GM19193 (cell line): ENCODE results near the gene DNPH1.

Experiments
- POLR2A ChIP-seq: IDR thresholded peaks from 4 replicates; pipeline ENCODE4 v1.6.1; 2011; ENCODE audit not compliant: insufficient read depth, insufficient read length; ENCODE audit errors: extremely low read depth

The DNPH1 gene

GRCh38 chr6:43186706-43187105 lies 42.6 kb downstream of the DNPH1 start:
- TF ChIP-seq POLR2A, result no peak

GRCh38 chr6:43186019-43186418 lies 43.3 kb downstream of the DNPH1 start:
- TF ChIP-seq POLR2A, result no peak

- TF ChIP-seq POLR2A, result no peak
These were observed 43.8 kb downstream of the DNPH1 start for GRCh38 chr6:43185391-43185985.

- no peak for TF ChIP-seq POLR2A
These were observed 44.9 kb downstream of the DNPH1 start for GRCh38 chr6:43184268-43184985.

- TF ChIP-seq POLR2A, result no peak
These were observed 45.8 kb downstream of the DNPH1 start for GRCh38 chr6:43183441-43183840.

- TF ChIP-seq POLR2A, result peak; percentile 86
These were observed 47.1 kb downstream of the DNPH1 start, which contains the start of gene CUL9 for GRCh38 chr6:43181942-43182860. TSS of gene CUL9 (plus strand) at chr6:43182196. CDS start at chr6:43184311, 2,115 bp downstream.

- no peak for TF ChIP-seq POLR2A
These were observed 47.7 kb downstream of the DNPH1 start for GRCh38 chr6:43181621-43181941.

GRCh38 chr6:43180985-43181384 lies 48.3 kb downstream of the DNPH1 start:
- TF ChIP-seq POLR2A, result no peak

- TF ChIP-seq POLR2A, result no peak
These were observed 49.2 kb downstream of the DNPH1 start for GRCh38 chr6:43180058-43180457.

- no peak for TF ChIP-seq POLR2A
These were observed 50.1 kb downstream of the DNPH1 start for GRCh38 chr6:43178951-43179830.

GRCh38 chr6:43178150-43178549 lies 51.1 kb downstream of the DNPH1 start:
- TF ChIP-seq POLR2A, result no peak

- TF ChIP-seq POLR2A, result no peak
These were observed 52.9 kb downstream of the DNPH1 start for GRCh38 chr6:43176423-43176786.

GRCh38 chr6:43175676-43176422 lies 53.4 kb downstream of the DNPH1 start:
- TF ChIP-seq POLR2A, result no peak
